ENCODE results near the gene PROCA1. TPM values are rescaled to one million over a fixed set of nuclear protein-coding genes. Genes with fewer than 3 reads are reported as not detected.

Gene PROCA1
- total and polyA plus RNA-seq, 2 of the 13 experiments (the other 11 are each of a cell fraction or from before 2014, with no cell fraction given), result 0.73 to 1.5 TPM

DNA sequence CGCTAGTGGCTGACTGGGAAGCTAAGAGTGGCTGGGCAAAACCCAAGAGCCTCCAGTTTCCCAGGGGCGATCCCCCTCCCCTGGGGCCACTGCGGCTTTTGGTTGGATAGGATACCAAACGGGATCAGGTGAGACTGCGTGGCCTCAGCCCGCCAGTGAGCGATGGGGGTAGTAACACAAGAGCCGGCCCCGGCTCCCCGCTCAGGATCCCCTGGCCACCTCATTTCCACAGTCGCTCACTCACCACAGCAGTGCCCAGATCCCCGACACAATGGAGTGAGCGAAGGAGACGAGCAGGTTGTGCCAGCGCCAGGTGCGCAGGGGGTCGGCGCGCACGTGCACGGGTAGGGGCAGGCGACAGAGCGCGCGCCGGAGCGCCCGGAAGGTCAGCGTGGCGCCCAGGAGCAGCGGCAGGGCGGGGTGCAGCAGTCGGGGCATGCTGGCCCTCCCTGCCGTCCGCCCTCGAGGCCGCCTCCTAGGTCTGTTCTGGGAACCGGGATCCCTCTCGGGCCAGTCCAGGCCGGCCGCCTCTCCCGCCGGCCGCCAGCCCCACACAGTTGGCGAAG lies 14.1 kb upstream of the PROCA1 start (continued):
- TF ChIP-seq, protein P1, sequence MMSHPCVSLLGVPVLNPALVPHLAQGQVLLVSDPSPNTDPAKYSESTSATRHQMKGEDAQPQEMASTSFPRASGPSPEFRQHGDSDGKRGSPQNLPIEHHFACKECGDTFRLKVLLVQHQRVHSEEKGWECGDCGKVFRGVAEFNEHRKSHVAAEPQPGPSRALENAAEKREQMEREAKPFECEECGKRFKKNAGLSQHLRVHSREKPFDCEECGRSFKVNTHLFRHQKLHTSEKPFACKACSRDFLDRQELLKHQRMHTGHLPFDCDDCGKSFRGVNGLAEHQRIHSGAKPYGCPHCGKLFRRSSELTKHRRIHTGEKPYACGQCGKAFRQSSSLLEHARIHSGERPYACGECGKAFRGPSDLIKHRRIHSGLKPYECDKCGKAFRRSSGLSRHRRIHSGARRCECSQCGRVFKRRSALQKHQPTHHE (CRISPR knock-in tag; IDR thresholded peaks at IDR 0.05; ENCODE audit: borderline replicate concordance), result peak; percentile 61
- no peak; the same call in 1 of the 2 replicates for TF ChIP-seq TOPORS (CRISPR knock-in tag; IDR thresholded peaks at IDR 0.05)
- no peak for TF ChIP-seq CBX2 (IDR thresholded peaks at IDR 0.05; ENCODE audit: low read depth, low read length)
- no peak for TF ChIP-seq CBX2 (CRISPR knock-in tag; IDR thresholded peaks at IDR 0.05; ENCODE audit: low read depth)
- TF ChIP-seq HOXA5 (CRISPR knock-in tag; IDR thresholded peaks at IDR 0.05), result no peak; the same call in 1 of the 2 replicates
- TF ChIP-seq, protein P2, sequence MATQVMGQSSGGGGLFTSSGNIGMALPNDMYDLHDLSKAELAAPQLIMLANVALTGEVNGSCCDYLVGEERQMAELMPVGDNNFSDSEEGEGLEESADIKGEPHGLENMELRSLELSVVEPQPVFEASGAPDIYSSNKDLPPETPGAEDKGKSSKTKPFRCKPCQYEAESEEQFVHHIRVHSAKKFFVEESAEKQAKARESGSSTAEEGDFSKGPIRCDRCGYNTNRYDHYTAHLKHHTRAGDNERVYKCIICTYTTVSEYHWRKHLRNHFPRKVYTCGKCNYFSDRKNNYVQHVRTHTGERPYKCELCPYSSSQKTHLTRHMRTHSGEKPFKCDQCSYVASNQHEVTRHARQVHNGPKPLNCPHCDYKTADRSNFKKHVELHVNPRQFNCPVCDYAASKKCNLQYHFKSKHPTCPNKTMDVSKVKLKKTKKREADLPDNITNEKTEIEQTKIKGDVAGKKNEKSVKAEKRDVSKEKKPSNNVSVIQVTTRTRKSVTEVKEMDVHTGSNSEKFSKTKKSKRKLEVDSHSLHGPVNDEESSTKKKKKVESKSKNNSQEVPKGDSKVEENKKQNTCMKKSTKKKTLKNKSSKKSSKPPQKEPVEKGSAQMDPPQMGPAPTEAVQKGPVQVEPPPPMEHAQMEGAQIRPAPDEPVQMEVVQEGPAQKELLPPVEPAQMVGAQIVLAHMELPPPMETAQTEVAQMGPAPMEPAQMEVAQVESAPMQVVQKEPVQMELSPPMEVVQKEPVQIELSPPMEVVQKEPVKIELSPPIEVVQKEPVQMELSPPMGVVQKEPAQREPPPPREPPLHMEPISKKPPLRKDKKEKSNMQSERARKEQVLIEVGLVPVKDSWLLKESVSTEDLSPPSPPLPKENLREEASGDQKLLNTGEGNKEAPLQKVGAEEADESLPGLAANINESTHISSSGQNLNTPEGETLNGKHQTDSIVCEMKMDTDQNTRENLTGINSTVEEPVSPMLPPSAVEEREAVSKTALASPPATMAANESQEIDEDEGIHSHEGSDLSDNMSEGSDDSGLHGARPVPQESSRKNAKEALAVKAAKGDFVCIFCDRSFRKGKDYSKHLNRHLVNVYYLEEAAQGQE (IDR thresholded peaks at IDR 0.05; ENCODE audit: borderline replicate concordance in 1 of 2, low read depth in 1 of 2, low read length in 2 of 2), result no peak
- TF ChIP-seq ZNF724P (CRISPR knock-in tag; IDR thresholded peaks at IDR 0.05; ENCODE audit: borderline replicate concordance), result peak; percentile 79; the same call in 1 of the 2 replicates
- no peak for TF ChIP-seq ZNF12 (CRISPR knock-in tag; IDR thresholded peaks at IDR 0.05)
- TF ChIP-seq NR3C1 (CRISPR knock-in tag; IDR thresholded peaks at IDR 0.05), result no peak
- TF ChIP-seq ZNF30 (CRISPR knock-in tag; IDR thresholded peaks at IDR 0.05), result no peak
- TF ChIP-seq, protein P3, sequence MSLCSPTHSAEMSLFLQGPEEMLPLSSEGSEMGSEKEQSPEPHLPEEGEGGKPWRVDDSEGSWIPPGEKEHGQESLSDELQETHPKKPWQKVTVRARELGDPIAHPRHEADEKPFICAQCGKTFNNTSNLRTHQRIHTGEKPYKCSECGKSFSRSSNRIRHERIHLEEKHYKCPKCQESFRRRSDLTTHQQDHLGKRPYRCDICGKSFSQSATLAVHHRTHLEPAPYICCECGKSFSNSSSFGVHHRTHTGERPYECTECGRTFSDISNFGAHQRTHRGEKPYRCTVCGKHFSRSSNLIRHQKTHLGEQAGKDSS (CRISPR knock-in tag; IDR thresholded peaks at IDR 0.05; ENCODE audit: borderline replicate concordance, low read depth), result peak; percentile 61; the same call in 1 of the 2 replicates
- TF ChIP-seq SOX6 (IDR thresholded peaks at IDR 0.05), result no peak
- peak; percentile 54 for TF ChIP-seq SOX6 (CRISPR knock-in tag; IDR thresholded peaks at IDR 0.05)
- no peak; the same call in 1 of the 2 replicates for TF ChIP-seq SP5 (CRISPR knock-in tag; IDR thresholded peaks at IDR 0.05; ENCODE audit: borderline replicate concordance, low read depth)
- TF ChIP-seq PHB2 (IDR thresholded peaks at IDR 0.05; ENCODE audit: partially characterized antibody), result no peak
- TF ChIP-seq ZNF256 (CRISPR knock-in tag; conservative IDR thresholded peaks at IDR 0.05), result 0 out of 2 replicates have a peak, but pooled peaks have one; percentile 16
- TF ChIP-seq BRD4 (CRISPR knock-in tag; IDR thresholded peaks at IDR 0.05), result no peak; the same call in none of the 2 replicates
- TF ChIP-seq, protein P4, sequence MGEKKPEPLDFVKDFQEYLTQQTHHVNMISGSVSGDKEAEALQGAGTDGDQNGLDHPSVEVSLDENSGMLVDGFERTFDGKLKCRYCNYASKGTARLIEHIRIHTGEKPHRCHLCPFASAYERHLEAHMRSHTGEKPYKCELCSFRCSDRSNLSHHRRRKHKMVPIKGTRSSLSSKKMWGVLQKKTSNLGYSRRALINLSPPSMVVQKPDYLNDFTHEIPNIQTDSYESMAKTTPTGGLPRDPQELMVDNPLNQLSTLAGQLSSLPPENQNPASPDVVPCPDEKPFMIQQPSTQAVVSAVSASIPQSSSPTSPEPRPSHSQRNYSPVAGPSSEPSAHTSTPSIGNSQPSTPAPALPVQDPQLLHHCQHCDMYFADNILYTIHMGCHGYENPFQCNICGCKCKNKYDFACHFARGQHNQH (CRISPR knock-in tag; IDR thresholded peaks at IDR 0.05), result peak; percentile 35; the same call in 1 of the 2 replicates
- peak; percentile 92 for TF ChIP-seq RBM22 (optimal IDR thresholded peaks at IDR 0.05; ENCODE audit: low read length)
- TF ChIP-seq ZNF136 (CRISPR knock-in tag; IDR thresholded peaks at IDR 0.05; ENCODE audit: low read depth), result no peak; the same call in 1 of the 2 replicates
- TF ChIP-seq ZNF138 (CRISPR knock-in tag; IDR thresholded peaks at IDR 0.05; ENCODE audit: low read depth), result no peak
- TF ChIP-seq, protein P5, sequence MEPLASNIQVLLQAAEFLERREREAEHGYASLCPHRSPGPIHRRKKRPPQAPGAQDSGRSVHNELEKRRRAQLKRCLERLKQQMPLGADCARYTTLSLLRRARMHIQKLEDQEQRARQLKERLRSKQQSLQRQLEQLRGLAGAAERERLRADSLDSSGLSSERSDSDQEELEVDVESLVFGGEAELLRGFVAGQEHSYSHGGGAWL (CRISPR knock-in tag; IDR thresholded peaks at IDR 0.05), result peak; percentile 67
- no peak for TF ChIP-seq SUZ12 (IDR thresholded peaks at IDR 0.05; ENCODE audit: low read depth, low read length)
- TF ChIP-seq SAP130 (CRISPR knock-in tag; IDR thresholded peaks at IDR 0.05; ENCODE audit: low read depth), result peak; percentile 80
- TF ChIP-seq MAF1 (CRISPR knock-in tag; IDR thresholded peaks at IDR 0.05; ENCODE audit: borderline replicate concordance), result 0 out of 2 replicates have a peak, but pooled peaks have one; percentile 56

Data from HepG2 (cell line).